GM18508 (cell line): ENCODE measurements around the gene PRR23E.

Source experiments
- ATAC-seq: cut with Tn5 transposase; IDR thresholded peaks from one replicate; pipeline ENCODE4 v1.9.1; 2021; ENCODE audit warnings: moderate number of reproducible peaks; ENCODE audit not compliant: insufficient read depth, unreplicated experiment

PRR23E gene

DNA sequence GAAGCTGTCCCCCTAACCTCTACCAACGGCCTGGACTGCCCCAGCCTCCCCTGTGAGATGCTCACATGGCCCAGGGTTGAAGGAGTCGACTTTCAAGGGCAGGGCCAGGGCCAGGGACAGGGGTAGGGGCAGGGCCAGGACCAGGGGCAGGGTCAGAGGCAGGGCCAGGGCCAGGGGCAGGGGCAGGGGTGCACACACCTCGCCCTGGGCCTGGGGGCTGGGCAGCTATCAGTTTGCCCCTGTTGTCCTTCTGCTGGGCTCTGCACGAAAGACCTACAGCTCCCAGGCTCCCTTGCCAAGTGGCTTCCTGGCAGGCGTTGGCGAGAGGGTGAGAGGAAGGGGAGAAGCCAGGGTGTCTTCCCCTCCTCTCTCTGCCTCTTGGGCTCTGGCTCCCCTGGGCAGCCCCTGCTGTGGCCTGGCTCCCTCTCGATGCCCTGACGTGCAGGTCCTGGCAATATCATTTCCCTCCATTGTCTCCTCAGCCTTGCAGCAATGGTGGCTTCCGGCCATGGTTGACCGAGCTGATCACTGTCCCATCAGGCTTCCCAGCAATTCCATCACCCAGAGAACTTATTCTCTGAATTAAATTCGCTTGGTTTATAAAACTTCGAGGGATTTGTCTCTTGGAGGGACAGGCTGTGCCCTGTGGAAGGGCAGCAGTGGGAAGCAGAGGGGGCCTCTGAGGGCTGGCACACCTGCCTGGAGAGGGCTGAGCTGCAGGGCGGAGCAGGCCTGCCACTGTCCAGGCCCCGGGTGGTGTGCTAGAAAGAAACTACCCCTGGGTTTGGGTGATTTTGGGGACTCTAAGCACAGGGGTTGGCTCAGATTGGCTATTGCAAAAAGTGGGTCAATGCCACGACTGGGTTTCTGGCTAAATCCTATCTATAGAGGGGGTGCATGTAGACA, 13.9 kb downstream of the PRR23E start:
- ATAC-seq, result no peak

GRCh38 chr3:127207727-127208482, 15.0 kb downstream of the PRR23E start:
- no peak for ATAC-seq

- no peak for ATAC-seq
Observed at GRCh38 chr3:127208483-127209100, 15.7 kb downstream of the PRR23E start.

- ATAC-seq, result no peak
Observed at GRCh38 chr3:127209155-127209839, 16.4 kb downstream of the PRR23E start.

DNA sequence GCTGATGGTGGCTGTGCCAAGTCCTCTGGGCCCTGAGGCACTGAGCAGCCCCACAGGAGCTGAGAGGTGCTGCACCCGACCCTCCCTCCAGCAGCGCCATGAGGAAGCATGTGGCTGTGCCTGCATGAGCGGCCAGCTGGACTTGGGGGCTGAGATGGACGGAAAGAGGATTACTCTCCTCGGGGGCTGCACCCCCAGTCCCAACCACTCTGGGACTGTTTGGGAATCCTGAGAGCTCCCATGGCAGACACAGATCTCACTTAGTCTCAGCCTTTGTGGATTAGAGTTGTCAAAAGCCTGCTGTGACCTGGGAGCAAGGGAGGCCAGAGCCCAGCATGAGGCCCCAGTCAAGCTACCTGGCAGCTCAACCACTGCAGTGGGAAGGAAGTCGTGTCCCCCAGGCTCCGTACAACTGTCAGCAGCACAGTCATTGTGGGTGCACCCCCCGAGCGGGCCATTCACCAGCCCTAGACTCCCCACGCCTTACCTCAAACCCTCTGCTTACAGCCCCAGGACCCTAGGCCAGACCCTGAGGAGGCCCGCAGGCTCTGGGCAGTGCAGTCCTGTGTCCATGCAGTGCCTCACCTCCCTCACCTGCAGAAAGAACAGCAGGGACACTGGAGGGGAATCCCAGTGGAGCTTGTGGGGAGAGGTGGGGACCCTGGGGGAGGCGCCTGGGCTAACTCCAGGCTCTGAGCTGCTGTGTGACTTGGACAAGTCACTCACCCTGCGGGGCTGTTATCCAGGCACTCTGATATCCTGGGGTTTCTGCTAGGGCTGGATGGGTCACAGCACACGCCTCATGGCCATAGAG, 17.1 kb downstream of the PRR23E start:
- ATAC-seq, result no peak

- ATAC-seq, result no peak
Observed at GRCh38 chr3:127210654-127210943, 17.7 kb downstream of the PRR23E start.

DNA sequence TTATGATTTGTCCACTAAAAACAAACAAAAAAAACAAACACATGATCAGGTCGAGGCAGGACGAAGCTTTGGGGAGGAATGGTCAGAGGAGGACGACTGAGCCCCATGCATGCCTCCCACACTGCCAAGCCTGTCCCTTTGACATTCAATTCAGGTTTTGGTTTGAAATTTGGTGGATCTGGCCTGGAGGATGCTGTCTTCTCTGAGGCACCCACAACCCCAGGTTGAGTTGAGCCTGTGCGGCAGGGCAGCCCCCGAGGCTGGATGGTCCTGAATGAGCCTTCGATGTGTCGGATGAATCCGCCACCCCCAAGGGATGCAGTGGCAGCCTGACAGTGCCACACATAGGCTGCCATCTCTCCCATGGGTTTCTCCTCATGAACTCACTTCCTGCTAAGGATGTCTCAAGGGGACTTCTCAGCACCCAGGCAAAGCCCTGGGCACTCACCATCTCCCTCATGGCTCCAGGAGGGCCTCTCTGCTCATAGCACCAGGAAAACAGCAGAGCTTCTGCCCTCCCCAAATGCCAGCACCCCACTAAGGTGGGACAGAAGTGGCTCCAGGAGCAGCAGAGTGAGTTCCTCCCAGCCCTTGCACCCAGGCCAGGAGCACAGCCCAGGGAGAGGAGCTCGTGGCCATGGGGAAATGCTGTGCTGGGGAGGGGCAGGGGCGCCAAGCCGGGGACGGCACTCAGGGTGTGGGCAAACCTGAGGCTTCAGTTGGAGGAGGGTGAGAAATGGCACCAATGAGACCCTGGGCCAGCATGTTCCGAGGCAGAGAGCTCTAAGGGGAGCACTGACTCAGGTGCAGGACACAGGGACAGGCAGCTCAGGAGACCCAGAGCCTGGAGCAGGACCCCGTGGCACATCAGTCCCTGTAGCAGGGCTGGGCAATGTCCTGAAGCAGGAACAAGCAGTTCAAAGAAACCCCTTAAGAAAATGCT, 18.5 kb downstream of the PRR23E start:
- no peak for ATAC-seq

GRCh38 chr3:127212231-127212630, 19.3 kb downstream of the PRR23E start:
- ATAC-seq, result no peak

DNA sequence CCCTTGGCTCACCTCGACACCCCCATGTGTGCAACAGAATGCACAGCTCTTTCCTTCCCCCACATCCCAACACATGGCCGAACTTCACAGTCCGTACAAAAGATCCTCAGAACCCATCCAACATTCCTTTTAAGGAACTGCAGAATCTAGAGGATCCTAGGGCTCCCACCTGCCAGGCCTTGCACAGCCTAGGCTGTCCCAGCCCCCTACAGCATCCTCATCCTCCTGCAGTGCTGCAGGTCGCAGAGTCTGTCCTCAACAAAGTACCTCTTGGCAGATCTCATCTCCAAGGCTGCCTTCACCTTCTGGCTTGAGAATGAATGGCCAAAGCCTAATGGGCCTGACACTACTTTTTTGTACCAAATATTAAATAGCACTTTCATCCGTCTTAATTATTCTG, 19.8 kb downstream of the PRR23E start:
- no peak for ATAC-seq

- ATAC-seq, result no peak
Observed at GRCh38 chr3:127213381-127213918, 20.5 kb downstream of the PRR23E start.

- no peak for ATAC-seq
Observed at GRCh38 chr3:127214975-127215374, 22.0 kb downstream of the PRR23E start.

DNA sequence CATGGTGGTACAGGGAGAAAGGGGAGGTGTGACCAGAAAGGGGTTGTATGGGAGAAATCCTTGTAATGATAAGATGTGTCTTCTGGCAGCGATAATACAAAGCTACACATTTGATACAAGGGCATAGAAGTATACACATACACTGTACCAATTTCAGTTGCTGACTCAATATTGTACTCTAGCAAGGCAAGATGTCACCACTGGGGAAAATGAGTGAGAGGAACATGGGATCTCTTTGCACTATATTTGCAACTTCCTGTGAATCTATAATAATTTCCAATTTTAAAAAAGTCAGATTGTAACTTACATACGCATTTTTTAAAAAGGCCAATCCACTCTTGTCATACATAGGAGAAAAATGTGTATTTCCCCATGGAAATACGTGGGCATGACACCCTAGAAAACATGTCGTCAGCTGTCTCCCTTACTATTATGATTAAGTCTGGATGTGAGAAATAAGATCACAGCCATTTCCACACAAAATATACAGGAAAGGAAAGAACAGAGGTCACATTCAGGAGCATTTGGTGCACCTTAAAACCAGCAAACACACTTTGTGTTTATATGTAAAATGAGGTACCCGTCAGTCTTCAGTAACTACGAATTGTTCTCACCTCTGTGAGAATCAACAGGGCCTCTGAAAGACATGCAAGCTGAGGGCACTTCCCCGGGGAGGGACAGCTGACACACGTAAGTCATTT, 22.9 kb downstream of the PRR23E start:
- ATAC-seq, result no peak

DNA sequence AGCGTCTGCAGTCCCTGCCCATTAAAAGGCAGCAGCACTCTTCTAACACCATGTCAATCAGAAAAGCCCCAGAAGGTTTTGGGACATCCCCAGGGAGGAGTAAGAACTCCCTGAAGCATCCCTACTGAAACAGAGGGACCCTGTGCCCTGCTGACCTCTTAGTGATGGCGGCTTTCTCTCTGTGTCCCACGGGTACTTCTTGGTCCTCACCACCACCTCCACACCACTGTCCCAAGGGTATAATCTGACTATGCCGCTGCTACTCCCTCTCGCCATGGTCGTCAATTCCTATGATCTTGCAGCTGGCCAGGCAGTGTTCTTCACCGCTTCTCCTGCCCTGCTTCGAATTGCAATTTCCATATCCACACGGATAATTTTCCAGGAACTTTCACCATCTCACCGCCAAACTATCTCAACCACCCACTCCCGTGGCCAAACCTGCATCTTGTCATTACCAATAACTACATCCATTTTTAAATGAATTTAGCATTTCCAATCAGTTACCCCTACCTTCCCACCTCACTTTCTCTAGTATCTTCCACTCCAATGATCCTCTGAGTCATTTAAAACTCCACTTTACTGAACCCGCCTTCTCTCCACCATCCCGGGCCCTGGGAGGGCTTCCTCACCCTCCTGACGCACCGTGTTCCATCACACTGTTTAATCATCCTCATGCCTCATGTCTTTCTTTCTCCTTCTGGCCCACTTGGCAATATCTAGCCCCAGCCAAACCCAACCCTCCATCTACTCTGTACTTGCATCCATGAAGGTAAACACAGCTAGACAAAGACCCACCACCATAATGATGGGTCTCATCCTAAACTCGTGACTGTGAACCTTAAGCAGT, 23.7 kb downstream of the PRR23E start:
- no peak for ATAC-seq

GRCh38 chr3:127217596-127218453, 24.9 kb downstream of the PRR23E start:
- no peak for ATAC-seq

GRCh38 chr3:127218454-127218922, 25.6 kb downstream of the PRR23E start:
- ATAC-seq, result no peak

DNA sequence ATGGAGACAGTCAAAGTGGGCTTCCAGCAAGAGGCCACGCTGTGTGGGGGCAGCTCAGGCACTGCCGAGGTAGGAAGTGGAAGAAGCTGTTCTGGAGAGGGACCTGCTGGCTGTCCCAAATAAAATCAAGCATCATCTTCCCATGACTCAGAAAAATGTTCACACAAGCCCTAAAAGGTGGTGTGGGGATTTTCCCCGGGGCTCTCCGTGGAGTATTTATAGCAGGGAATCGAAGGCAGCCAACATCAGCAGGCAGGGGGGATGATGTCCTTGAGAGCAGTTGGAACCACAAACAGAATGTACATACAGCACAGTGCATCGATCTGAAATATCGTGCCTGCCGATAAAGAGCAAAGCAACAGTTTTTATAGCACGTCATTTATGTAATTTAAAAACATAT, 27.6 kb downstream of the PRR23E start:
- ATAC-seq, result no peak
